Measurements from ENCODE around the gene ELF1. TPM values are rescaled to one million over a fixed set of nuclear protein-coding genes. Genes with fewer than 3 reads are reported as not detected.

ELF1 gene
- polyA plus RNA-seq, 2 of the 4 experiments (the other 2 are of a cell fraction) = 24.9 to 45.0 TPM

DNA sequence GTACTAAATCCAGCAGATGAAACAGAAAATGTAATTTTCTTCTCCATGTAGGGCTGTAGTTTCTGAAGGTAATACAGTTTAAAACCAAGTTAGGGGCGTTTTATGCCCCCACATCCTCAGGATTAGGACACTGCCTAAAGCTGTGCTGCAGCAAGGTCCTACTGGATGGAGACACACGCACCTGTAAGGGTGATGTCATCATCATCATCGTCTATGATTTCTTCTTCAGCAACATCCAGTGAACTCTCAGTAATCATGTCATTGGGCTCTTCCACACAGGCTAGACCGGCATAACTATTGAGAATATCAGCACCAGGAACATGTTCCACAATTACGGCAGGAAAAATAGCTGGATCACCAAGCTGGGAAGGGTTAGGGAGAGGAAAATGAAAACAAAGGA is 60.5 kb downstream of the ELF1 start:
- WGBS (ENCODE audit: missing lambda C conversion rate) = 88% methylated on average over 5 of the region's 5 CpGs
- ChIA-PET POLR2A (no interaction called here), CTCF (no interaction called here)
- Histone ChIP-seq H3K27ac (no peak overlapping the region), H3K4me3 (no peak overlapping the region), H3K4me2 (no peak overlapping the region), H3K9me3 (no peaks in the 10 kb centered on the region), H3K4me1 (peaks cover 2% of the 10 kb centered on the region; the same call in 2 of the 3 replicates)
- ATAC-seq = no peak
- TF ChIP-seq, protein P1, sequence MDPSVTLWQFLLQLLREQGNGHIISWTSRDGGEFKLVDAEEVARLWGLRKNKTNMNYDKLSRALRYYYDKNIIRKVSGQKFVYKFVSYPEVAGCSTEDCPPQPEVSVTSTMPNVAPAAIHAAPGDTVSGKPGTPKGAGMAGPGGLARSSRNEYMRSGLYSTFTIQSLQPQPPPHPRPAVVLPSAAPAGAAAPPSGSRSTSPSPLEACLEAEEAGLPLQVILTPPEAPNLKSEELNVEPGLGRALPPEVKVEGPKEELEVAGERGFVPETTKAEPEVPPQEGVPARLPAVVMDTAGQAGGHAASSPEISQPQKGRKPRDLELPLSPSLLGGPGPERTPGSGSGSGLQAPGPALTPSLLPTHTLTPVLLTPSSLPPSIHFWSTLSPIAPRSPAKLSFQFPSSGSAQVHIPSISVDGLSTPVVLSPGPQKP (IDR thresholded peaks at IDR 0.05; ENCODE audit: low read depth, low read length) = no peak
- no peak for TF ChIP-seq HOXB13 (CRISPR knock-in tag; IDR thresholded peaks at IDR 0.05; ENCODE audit: low read depth)
- TF ChIP-seq RARB (CRISPR knock-in tag; IDR thresholded peaks at IDR 0.05) = no peak
- no peak for TF ChIP-seq MAZ (IDR thresholded peaks at IDR 0.05; ENCODE audit: borderline replicate concordance, low read depth, low read length)
- TF ChIP-seq, protein P2, sequence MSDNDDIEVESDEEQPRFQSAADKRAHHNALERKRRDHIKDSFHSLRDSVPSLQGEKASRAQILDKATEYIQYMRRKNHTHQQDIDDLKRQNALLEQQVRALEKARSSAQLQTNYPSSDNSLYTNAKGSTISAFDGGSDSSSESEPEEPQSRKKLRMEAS (IDR thresholded peaks at IDR 0.05) = no peak
- no peak for TF ChIP-seq MYC (IDR thresholded peaks at IDR 0.05; ENCODE audit: borderline replicate concordance, low read length)
- no peak for TF ChIP-seq HOXA7 (CRISPR knock-in tag; IDR thresholded peaks at IDR 0.05)
- no peak for FAIRE-seq
- DNase-seq (ENCODE audit: low read depth in 1 of 2, low spot score in 1 of 2) = no peak

DNA sequence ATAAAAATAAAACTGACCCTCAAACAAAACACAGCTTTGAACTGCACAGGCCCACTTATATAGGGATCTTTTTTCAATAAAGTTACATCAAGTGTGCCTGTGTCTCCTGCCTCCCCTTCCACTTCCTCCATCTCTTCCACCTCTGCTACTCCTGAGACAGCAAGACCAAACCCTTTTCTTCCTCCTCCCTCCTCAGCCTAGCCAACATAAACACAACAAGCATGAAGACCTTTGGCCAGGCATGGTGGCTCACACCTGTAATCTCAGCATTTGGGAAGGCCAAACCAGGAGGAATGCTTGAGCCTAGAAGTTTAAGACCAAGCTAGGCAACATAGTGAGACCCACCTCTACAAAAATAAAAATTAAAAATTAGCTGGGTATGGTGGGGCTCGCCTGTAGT is 72.6 kb downstream of the ELF1 start:
- Histone ChIP-seq H3K4me1 (no peaks in the 10 kb centered on the region), H3K27ac (no peak overlapping the region), H3K9me3 (no peaks in the 10 kb centered on the region), H3K4me3 (no peak overlapping the region), H3K4me2 (no peak overlapping the region)
- ChIA-PET CTCF (no interaction called here), POLR2A (no interaction called here)
- TF ChIP-seq EHMT2 (IDR thresholded peaks at IDR 0.05; ENCODE audit: low read depth) (no peak), BHLHE40 (IDR thresholded peaks at IDR 0.05; ENCODE audit: low read depth, low read length) (no peak), FOSB (CRISPR knock-in tag; IDR thresholded peaks at IDR 0.05) (no peak), POLR2A (IDR thresholded peaks at IDR 0.05; ENCODE audit: low read length) (no peak), HOXB13 (CRISPR knock-in tag; IDR thresholded peaks at IDR 0.05; ENCODE audit: low read depth) (no peak), SMC3 (IDR thresholded peaks at IDR 0.05) (no peak), NPAS2 (CRISPR knock-in tag; IDR thresholded peaks at IDR 0.05; ENCODE audit: borderline replicate concordance) (no peak), PBX3 (IDR thresholded peaks at IDR 0.05) (no peak), CBX2 (IDR thresholded peaks at IDR 0.05; ENCODE audit: borderline replicate concordance, low read depth) (no peak), HDAC2 (IDR thresholded peaks at IDR 0.05) (no peak), FOXS1 (CRISPR knock-in tag; IDR thresholded peaks at IDR 0.05) (no peak), EP300 (IDR thresholded peaks at IDR 0.05) (no peak), TP53 (CRISPR knock-in tag; IDR thresholded peaks at IDR 0.05) (no peak), CEBPB (IDR thresholded peaks at IDR 0.05) (no peak), REST (IDR thresholded peaks at IDR 0.05) (no peak), NR3C1 (IDR thresholded peaks at IDR 0.05) (no peak)
- TF ChIP-seq, protein P3, sequence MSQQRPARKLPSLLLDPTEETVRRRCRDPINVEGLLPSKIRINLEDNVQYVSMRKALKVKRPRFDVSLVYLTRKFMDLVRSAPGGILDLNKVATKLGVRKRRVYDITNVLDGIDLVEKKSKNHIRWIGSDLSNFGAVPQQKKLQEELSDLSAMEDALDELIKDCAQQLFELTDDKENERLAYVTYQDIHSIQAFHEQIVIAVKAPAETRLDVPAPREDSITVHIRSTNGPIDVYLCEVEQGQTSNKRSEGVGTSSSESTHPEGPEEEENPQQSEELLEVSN (IDR thresholded peaks at IDR 0.05; ENCODE audit: borderline replicate concordance, low read depth) = no peak
- TF ChIP-seq, protein P4, sequence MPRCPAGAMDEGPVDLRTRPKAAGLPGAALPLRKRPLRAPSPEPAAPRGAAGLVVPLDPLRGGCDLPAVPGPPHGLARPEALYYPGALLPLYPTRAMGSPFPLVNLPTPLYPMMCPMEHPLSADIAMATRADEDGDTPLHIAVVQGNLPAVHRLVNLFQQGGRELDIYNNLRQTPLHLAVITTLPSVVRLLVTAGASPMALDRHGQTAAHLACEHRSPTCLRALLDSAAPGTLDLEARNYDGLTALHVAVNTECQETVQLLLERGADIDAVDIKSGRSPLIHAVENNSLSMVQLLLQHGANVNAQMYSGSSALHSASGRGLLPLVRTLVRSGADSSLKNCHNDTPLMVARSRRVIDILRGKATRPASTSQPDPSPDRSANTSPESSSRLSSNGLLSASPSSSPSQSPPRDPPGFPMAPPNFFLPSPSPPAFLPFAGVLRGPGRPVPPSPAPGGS (IDR thresholded peaks at IDR 0.05) = no peak
- FAIRE-seq (no peak), ATAC-seq (no peak), DNase-seq (ENCODE audit: low read depth in 1 of 2, low spot score in 1 of 2) (no peak)
- WGBS (ENCODE audit: missing lambda C conversion rate) = 95% methylated on average over 1 of the region's 1 CpG
